HG02973 (cell line): ENCODE measurements around the gene WDSUB1.
A peak's percentile ranks its signal among the peaks of the same experiment; 100 is the strongest.

Experiments
- ATAC-seq: cut with Tn5 transposase; IDR thresholded peaks from one replicate; pipeline ENCODE4 v1.9.1; 2021; ENCODE audit warnings: moderate library complexity; ENCODE audit not compliant: unreplicated experiment

The WDSUB1 gene

GRCh38 chr2:159225025-159226016 lies 61.2 kb downstream of the WDSUB1 start:
- no peak for ATAC-seq

- ATAC-seq: no peak
Observed at GRCh38 chr2:159224061-159224813, 62.3 kb downstream of the WDSUB1 start.

GRCh38 chr2:159219394-159219998 lies 67.0 kb downstream of the WDSUB1 start:
- no peak for ATAC-seq

DNA sequence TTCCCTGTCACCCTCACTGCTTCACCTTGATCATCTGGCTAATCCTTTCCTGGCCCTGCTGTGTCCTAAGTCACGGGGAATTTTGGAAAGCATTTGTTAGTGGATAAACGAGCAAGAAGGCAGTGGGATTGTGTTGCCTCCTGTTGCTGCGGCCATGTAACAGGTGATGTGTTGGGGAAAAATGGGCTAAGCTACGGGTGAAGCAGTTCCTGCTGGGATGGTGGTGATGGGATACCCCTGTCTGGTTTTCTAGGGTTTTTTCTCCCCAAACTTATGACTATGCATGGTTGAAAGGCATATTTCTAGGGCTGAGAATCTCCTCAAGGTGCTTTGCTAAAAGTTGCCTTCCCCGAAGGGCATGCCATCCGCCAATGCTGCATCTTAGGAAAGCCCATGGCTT lies 68.1 kb downstream of the WDSUB1 start:
- ATAC-seq: no peak

- ATAC-seq: no peak
Observed at GRCh38 chr2:159217676-159218075, 68.8 kb downstream of the WDSUB1 start.

- no peak for ATAC-seq
Observed at GRCh38 chr2:159215116-159215515, 71.4 kb downstream of the WDSUB1 start.

DNA sequence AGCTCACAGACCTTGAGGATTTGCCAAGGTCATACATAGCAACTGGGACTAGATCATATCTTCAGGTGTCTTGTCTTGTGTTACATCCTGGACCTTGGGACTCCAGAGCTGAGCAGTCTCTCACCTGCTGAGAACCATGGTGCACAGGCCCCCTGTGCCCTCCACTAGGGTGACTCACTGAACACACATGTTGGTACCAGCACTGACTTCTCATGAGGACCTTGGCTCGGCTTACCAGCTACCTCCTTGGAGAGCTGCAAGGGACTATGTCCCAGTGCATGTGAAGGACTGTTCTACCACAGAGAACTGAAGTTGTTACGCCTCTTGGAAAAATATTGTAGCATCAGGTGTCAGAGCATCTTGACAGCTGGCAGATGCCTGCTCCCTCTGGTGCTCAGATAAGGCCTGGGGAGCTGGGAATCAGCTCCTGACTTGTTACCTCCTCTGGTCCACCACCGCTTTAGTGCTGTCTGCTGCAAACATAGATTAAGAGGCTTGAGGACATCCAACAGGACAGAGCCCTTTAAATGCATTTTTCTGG lies 72.1 kb downstream of the WDSUB1 start:
- no peak for ATAC-seq

- no peak for ATAC-seq
Observed at GRCh38 chr2:159213296-159213695, 73.2 kb downstream of the WDSUB1 start.

- no peak for ATAC-seq
Observed at GRCh38 chr2:159211447-159212396, 74.8 kb downstream of the WDSUB1 start.

DNA sequence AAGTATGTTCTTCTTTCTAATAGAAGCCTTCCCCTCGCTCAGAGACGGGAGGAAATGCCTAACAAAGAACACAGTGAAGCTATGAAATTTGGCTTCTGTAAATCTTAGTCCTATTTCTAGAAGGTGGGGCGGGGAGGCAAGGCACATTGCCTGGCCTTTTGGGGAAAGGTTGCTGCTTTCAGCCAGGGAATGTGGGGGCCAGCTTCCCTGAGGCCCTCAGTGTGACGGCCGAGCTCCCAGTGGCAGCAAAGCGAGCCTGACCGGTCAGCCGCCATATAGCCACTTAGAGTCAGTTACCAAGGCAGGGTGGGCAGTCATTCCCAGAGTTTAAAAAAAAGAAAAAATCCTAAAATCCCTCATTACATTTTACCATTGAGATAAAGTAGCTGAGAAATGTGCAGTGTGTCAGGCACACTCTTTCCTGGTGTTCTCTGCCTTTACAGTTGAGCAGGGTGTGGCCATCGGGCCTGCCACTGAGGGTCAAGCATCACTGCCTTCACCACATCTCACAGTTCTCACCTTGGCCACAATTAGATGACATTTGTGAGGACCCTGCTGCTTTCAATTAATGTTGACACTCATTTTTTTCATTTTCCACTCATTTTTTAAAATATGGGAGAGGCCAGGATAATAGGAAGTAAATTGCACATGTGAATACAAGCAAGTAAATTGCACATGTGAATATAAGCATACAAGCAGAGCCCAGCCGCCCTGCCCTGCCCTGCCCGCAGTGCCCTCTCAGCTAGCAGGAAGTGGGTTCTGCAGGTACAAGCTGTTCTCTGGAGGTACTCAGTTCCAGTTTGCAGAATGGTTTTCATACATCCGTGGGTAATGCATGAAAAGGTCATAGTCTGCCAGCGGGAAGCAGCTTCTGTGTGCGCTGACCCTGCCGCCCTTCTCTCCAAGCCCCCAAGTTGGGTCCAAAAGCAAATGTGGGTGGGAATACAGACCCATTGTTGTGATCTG lies 76.9 kb downstream of the WDSUB1 start:
- ATAC-seq: peak; percentile 68

DNA sequence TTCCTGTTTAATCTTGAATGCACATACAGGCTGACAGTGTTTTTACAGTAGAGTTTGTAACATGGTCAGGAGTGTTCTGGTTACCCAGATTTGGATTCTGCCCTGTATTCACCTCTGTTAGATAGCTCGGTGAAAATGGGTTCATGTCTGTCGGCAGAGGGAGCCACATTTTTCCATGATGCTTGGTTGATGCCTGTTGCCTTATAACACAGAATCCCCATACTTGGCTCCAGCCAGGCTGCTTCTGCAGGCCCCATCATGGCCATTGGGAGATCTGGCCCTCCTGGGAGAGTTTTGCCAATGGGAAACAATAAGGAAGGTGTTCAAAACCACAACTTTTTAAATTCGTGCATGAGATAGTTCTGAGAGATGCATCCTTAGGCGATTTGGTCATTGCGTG lies 78.1 kb downstream of the WDSUB1 start:
- ATAC-seq: no peak

GRCh38 chr2:159206736-159207380 lies 79.6 kb downstream of the WDSUB1 start:
- ATAC-seq: no peak

- ATAC-seq: no peak
Observed at GRCh38 chr2:159204381-159205144, 81.9 kb downstream of the WDSUB1 start.

DNA sequence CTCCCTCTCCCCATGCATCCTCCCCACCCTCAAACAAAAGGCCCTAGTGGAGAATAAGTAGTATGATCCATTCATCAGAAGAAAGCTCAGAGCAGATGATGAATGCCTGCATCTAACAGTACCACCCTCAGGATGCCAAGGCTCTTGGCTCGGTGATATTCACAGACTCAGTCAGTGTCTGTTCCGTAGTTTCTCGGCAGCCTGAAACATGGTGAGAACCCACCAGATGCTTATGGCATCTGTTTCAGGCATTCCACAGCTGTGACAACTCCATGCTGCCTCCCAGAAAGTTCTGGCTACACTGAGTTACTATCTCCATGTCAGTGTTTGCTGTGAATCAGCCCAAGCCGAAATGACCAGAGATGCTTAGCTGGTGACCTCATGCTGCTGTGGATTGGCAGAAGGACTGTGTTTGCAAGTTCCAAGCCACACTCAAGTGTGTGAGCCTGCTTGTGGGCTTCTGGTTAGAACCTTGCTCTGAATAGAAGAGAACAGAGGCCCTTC lies 83.9 kb downstream of the WDSUB1 start:
- ATAC-seq: no peak

DNA sequence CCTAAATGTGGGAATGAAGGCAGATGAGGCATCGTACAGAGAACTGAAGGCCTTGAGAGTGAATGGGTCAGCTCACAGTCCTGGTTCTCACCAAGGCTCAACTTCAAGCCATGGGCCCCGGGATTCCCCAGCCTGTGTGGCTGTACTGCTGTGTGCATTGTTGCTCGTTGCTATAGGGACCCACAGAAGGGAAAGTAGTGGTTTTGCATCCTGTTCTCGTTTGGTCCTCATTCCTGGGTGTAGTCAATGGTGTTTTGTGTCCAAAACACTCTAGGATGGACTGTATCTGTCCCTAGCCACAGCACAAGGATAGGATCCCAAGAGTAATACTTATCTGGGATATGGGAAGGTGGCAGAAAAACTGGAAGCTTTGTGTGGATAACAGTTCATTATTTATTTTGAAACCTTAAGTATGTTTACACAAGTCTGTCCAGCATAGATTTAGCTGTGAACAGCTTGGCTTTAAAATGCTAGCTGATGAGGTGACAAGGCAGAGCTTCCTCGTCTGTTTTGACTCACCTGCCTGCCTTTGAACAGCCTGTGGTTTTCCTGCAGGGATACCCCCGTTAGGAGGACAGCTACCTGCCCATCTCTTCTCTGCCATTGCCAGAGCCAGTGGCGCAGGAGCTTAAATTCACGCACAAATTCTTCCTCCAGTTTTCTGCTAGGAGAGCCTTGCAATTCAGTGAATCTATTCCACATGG lies 85.0 kb downstream of the WDSUB1 start:
- peak; percentile 98 for ATAC-seq

DNA sequence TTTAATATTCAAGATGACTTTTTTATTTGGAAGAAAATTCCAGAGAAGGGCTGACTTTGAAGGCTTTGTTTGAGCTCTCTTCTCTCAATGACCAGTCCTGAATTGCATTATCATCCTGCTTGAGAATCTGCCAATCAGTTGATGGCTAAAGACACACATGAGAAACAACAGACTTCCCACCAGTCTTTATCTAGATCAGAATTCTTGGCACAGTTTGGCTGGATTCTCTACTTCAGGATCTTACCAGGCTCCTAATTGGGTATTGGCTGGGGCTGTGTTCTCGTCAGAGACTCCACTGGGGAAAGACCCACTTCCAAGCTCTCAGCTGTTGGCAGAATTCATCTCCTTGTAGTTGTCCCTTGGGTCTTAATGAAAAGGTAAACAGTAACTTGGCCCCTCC lies 86.0 kb downstream of the WDSUB1 start:
- no peak for ATAC-seq
